Gastroesophageal sphincter (tissue), 4 donors: ENCODE data around the gene TMEM141. TPM values are rescaled to one million over a fixed set of nuclear protein-coding genes. Genes with fewer than 3 reads are reported as not detected.

ENCODE experiments used
- ATAC-seq: fragments of 150-250 bp; one replicate; pipeline ENCODE4 v1.9.1; 2016; ENCODE audit warnings: mild to moderate bottlenecking, moderate library complexity
- H3K27ac ChIP-seq, 4 donors: fragments of 200-600 bp; sonication (generic) in 3 of 4; 1 replicate in 3 of 4; 2 replicates in 1 of 4; pipeline ENCODE4 v1.5.1; 2016 to 2019
- H3K27me3 ChIP-seq: fragments of 200-600 bp; sonication (generic); one replicate; pipeline ENCODE4 v1.5.1; 2019
- H3K36me3 ChIP-seq, 2 donors: fragments of 200-600 bp; sonication (generic); one replicate each; pipeline ENCODE4 v1.5.1; 2019; ENCODE audit warnings: control low read depth in 1 of 2
- H3K4me1 ChIP-seq, 3 donors: fragments of 200-600 bp; sonication (generic); 1 replicate in 2 of 3; 2 replicates in 1 of 3; pipeline ENCODE4 v1.5.1; 2016 to 2019; ENCODE audit warnings: control low read depth in 2 of 3
- H3K4me3 ChIP-seq, 2 donors: fragments of 200-600 bp; sonication (generic); one replicate each; pipeline ENCODE4 v1.5.1; 2019; ENCODE audit warnings: mild to moderate bottlenecking in 1 of 2, moderate library complexity in 1 of 2
- H3K9me3 ChIP-seq, 3 donors: fragments of 200-600 bp; sonication (generic); one replicate each; pipeline ENCODE4 v1.5.1; 2017 to 2019; ENCODE audit warnings: control low read depth in 2 of 3
- CTCF ChIP-seq, 4 experiments: fragments of 200-600 bp in 2 of 4; fragments of 450-650 bp in 2 of 4; sonication (generic) in 1 of 4; IDR thresholded peaks; one replicate each; pipeline ENCODE4 v1.5.1; 2017 to 2019; ENCODE audit warnings: antibody characterized with exemption in 4 of 4, mild to moderate bottlenecking in 2 of 4, moderate library complexity in 2 of 4
- EP300 ChIP-seq: sonication (generic); formaldehyde crosslinking; IDR thresholded peaks from one replicate; pipeline ENCODE4 v1.6.1; 2017; ENCODE audit warnings: antibody characterized with exemption, mild to moderate bottlenecking
- POLR2A ChIP-seq, 2 donors: fragments of 450-650 bp; IDR thresholded peaks; one replicate each; pipeline ENCODE4 v1.6.1; 2017; ENCODE audit warnings: antibody characterized with exemption in 2 of 2, mild to moderate bottlenecking in 2 of 2, moderate library complexity in 1 of 2
- POLR2AphosphoS5 ChIP-seq: sonication (generic); formaldehyde crosslinking; IDR thresholded peaks from one replicate; pipeline ENCODE4 v1.6.1; 2017; ENCODE audit warnings: antibody characterized with exemption
- WGBS, 2 donors: methylation state at CpG; one replicate each; pipeline ENCODE4 v1.1.5; 2018; ENCODE audit warnings: low coverage in 1 of 2; 5-methylcytosine and 5-hydroxymethylcytosine counted together
- total RNA-seq, 4 donors: library from RNA; depleted of rRNA; stranded (reverse); fragments of >200 nt; gene quantifications; one replicate each; pipeline ENCODE4 v1.1.0, GENCODE V29; 2016

TMEM141 gene
- total RNA-seq, 4 donors from 2014 or later: 33.0 to 51.5 (median 40.4) TPM

DNA sequence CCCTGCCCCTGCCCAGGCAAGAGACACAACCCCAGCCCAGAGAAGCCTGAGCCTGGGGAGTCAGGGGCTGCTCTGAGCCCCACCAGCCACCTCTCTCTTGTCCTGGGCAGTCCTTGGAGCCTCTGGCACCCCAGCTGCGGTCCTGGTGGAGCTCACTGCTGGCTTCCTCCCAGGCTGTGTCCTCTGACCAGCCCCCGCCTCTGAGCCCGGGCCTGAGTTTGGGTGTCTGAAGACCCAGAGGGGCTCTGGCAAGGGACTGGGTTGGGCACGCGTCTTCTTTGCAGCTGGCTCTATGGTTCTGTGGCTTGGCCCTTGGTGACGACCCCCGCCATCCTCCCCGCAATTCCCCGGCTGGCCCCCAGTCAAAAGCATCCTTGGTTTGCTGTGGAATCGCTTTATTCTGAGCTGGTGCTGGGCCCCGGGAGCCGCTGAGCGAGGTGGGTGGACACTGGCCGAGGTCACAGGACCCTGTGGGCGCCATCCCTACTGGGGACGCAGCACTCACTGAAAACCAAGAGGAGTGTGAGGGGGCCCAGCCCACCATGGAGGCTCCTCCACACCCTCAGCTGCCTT lies 47.4 kb upstream of the TMEM141 start:
- peaks cover 66% of the 10 kb centered on the region for H3K27me3 ChIP-seq
- no peaks in the 10 kb centered on the region for H3K36me3 ChIP-seq
- H3K4me1 ChIP-seq: peaks cover 0 to 19% (median 0%) of the 10 kb centered on the region in 3 donors
- no peak overlapping the region for H3K27ac ChIP-seq
- H3K4me3 ChIP-seq: peak overlapping the region in 1 of 2 donors; percentile 37
- H3K9me3 ChIP-seq: no peaks in the 10 kb centered on the region
- TF ChIP-seq POLR2AphosphoS5: no peak
- no peak for TF ChIP-seq EP300
- TF ChIP-seq CTCF (IDR thresholded peaks at IDR 0.05): no peak
- no peak for TF ChIP-seq POLR2A (IDR thresholded peaks at IDR 0.05)
- WGBS, 2 donors: no CpG with 5 or more reads among the region's 16 CpGs
- no peak for ATAC-seq

DNA sequence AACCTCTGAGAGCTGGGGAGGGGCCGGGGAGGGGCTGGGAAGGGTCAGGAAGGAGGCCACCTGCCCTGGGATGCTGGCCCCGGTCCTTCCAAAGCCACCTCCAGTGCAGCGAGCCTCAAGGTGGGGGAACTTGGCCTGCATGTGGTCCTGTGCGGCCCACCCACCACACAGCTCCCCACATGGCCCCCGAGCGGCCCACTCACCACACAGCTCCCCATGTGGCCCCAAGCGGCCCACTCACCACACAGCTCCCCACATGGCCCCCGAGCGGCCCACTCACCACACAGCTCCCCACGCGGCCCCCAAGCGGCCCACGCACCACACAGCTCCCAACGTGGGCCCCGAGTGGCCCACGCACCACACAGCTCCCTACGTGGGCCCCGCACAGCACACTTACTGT lies 46.4 kb upstream of the TMEM141 start:
- H3K27ac ChIP-seq: peak overlapping the region in 1 of 4 donors; percentile 55
- ATAC-seq: no peak
- 86% methylated on average over 5 of the region's 18 CpGs; no CpG with 5 or more reads in 1 of the 2 donors for WGBS, 2 donors
- peaks cover 66% of the 10 kb centered on the region for H3K27me3 ChIP-seq
- peak overlapping the region in 1 of 2 donors; percentile 37 for H3K4me3 ChIP-seq
- TF ChIP-seq EP300 (no peak), CTCF (IDR thresholded peaks at IDR 0.05) (no peak), POLR2A (IDR thresholded peaks at IDR 0.05) (no peak), POLR2AphosphoS5 (no peak)
- no peaks in the 10 kb centered on the region for H3K36me3 ChIP-seq
- H3K4me1 ChIP-seq: peaks cover 0 to 19% (median 0%) of the 10 kb centered on the region in 3 donors
- no peaks in the 10 kb centered on the region for H3K9me3 ChIP-seq

GRCh38 chr9:136745389-136746154 lies 45.6 kb upstream of the TMEM141 start:
- H3K27me3 ChIP-seq: peaks cover 58% of the 10 kb centered on the region
- H3K9me3 ChIP-seq: no peaks in the 10 kb centered on the region
- TF ChIP-seq EP300 (no peak), POLR2A (IDR thresholded peaks at IDR 0.05) (no peak)
- ATAC-seq: no peak
- H3K36me3 ChIP-seq: no peaks in the 10 kb centered on the region
- WGBS, 2 donors: no CpG with 5 or more reads among the region's 23 CpGs
- peaks cover 0 to 18% (median 0%) of the 10 kb centered on the region in 3 donors for H3K4me1 ChIP-seq
- peak overlapping the region in 3 of 4 donors; percentile 10 to 55 (median 26) for H3K27ac ChIP-seq
- H3K4me3 ChIP-seq: peak overlapping the region in 1 of 2 donors; percentile 37

- Histone ChIP-seq H3K27me3 (peaks cover 53% of the 10 kb centered on the region), H3K4me1 (peaks cover 0 to 13% (median 0%) of the 10 kb centered on the region in 3 donors), H3K36me3 (no peaks in the 10 kb centered on the region), H3K9me3 (no peaks in the 10 kb centered on the region), H3K4me3 (no peak overlapping the region), H3K27ac (no peak overlapping the region)
- 78% methylated on average over 3 of the region's 22 CpGs; no CpG with 5 or more reads in 1 of the 2 donors for WGBS, 2 donors
- TF ChIP-seq CTCF (IDR thresholded peaks at IDR 0.05) (no peak), POLR2A (IDR thresholded peaks at IDR 0.05) (no peak), POLR2AphosphoS5 (no peak), EP300 (no peak)
- ATAC-seq: no peak
These were observed 45.0 kb upstream of the TMEM141 start for GRCh38 chr9:136746155-136746490.

- peaks cover 0 to 8% (median 0%) of the 10 kb centered on the region in 3 donors for H3K4me1 ChIP-seq
- TF ChIP-seq EP300 (no peak), POLR2A (IDR thresholded peaks at IDR 0.05) (no peak), CTCF (IDR thresholded peaks at IDR 0.05) (no peak), POLR2AphosphoS5 (no peak)
- H3K9me3 ChIP-seq: peaks cover 0 to under 1% (median 0%) of the 10 kb centered on the region in 3 donors
- H3K36me3 ChIP-seq: no peaks in the 10 kb centered on the region
- no peak for ATAC-seq
- no peak overlapping the region for H3K4me3 ChIP-seq
- H3K27me3 ChIP-seq: peaks cover 48% of the 10 kb centered on the region
- no CpG with 5 or more reads among the region's 18 CpGs for WGBS, 2 donors
- H3K27ac ChIP-seq: no peak overlapping the region
These were observed 44.5 kb upstream of the TMEM141 start for GRCh38 chr9:136746621-136747020.
